HG02852 (cell line): ENCODE measurements around the gene MYL10.
"Not testable (repeated sequence)": the region's sequence is repeated elsewhere in the genome, so short reads cannot be mapped to it uniquely, and the experiment has no call there.

Source experiments
- ATAC-seq: cut with Tn5 transposase; IDR thresholded peaks from one replicate; pipeline ENCODE4 v1.9.1; 2021; ENCODE audit warnings: mild to moderate bottlenecking, moderate library complexity; ENCODE audit not compliant: unreplicated experiment

MYL10 gene

GRCh38 chr7:101657171-101657570 is 28.1 kb upstream of the MYL10 start:
- no peak for ATAC-seq

- ATAC-seq: no peak
Measured at GRCh38 chr7:101651112-101651511, 22.0 kb upstream of the MYL10 start.

GRCh38 chr7:101650579-101651081 is 21.5 kb upstream of the MYL10 start:
- no peak for ATAC-seq

- ATAC-seq: not testable (repeated sequence)
Measured at GRCh38 chr7:101647876-101648275, 18.8 kb upstream of the MYL10 start.

GRCh38 chr7:101645951-101646350 is 16.9 kb upstream of the MYL10 start:
- no peak for ATAC-seq

- ATAC-seq: no peak
Measured at GRCh38 chr7:101644879-101645278, 15.8 kb upstream of the MYL10 start.

- ATAC-seq: not testable (repeated sequence)
Measured at GRCh38 chr7:101639127-101639526, 10.0 kb upstream of the MYL10 start.

GRCh38 chr7:101636822-101637623 is 7.9 kb upstream of the MYL10 start:
- ATAC-seq: no peak

GRCh38 chr7:101635484-101635883 is 6.4 kb upstream of the MYL10 start:
- no peak for ATAC-seq

- no peak for ATAC-seq
Measured at GRCh38 chr7:101634196-101634717, 5.2 kb upstream of the MYL10 start.

- no peak for ATAC-seq
Measured at GRCh38 chr7:101633511-101633910, 4.4 kb upstream of the MYL10 start.

GRCh38 chr7:101632641-101633040 is 3.5 kb upstream of the MYL10 start:
- ATAC-seq: no peak

GRCh38 chr7:101631224-101631714 is 2.2 kb upstream of the MYL10 start:
- no peak for ATAC-seq

- ATAC-seq: no peak
Measured at GRCh38 chr7:101630591-101630990, 1.5 kb upstream of the MYL10 start.

GRCh38 chr7:101628522-101628921 is 574 bp downstream of the MYL10 start:
- ATAC-seq: no peak

- ATAC-seq: no peak
Measured at GRCh38 chr7:101626758-101627157, 2.3 kb downstream of the MYL10 start.

GRCh38 chr7:101626069-101626671 is 2.9 kb downstream of the MYL10 start:
- ATAC-seq: no peak

- ATAC-seq: no peak
Measured at GRCh38 chr7:101625031-101625791, 3.9 kb downstream of the MYL10 start.

- ATAC-seq: no peak
Measured at GRCh38 chr7:101624246-101625001, 4.7 kb downstream of the MYL10 start.

GRCh38 chr7:101622609-101623173 is 6.4 kb downstream of the MYL10 start:
- no peak for ATAC-seq
